BJ (cell line): ENCODE measurements around the gene CHRNA4. TPM values are rescaled to one million over a fixed set of nuclear protein-coding genes. Genes with fewer than 3 reads are reported as not detected.

ENCODE experiments used
- CTCF ChIA-PET: fragments of 350-600 bp; formaldehyde crosslinking; extraction: SDS; loops from one replicate; lab custom pipeline; 2021; ENCODE audit warnings: antibody characterized with exemption, inconsistent platforms; lab: Yijun Ruan, JAX
- POLR2A ChIA-PET: fragments of 300-600 bp; sonication (Branson Sonifier 250); formaldehyde crosslinking; extraction: SDS; loops from one replicate; lab custom pipeline; 2021; ENCODE audit warnings: antibody characterized with exemption; lab: Charles Lee
- DNase-seq: peaks from one replicate; pipeline ENCODE4 v3.0.0-alpha.2; 2011; ENCODE audit warnings: low read depth
- H3K27me3 ChIP-seq: 2 replicates; pipeline ENCODE4 v1.6.0; 2011; ENCODE audit warnings: low read length; ENCODE audit not compliant: control insufficient read depth, insufficient read depth
- H3K36me3 ChIP-seq: 2 replicates; pipeline ENCODE4 v1.5.1; 2011; ENCODE audit warnings: low read length; ENCODE audit not compliant: control insufficient read depth, insufficient read depth
- H3K4me3 ChIP-seq: 2 replicates; pipeline ENCODE4 v1.5.1; 2011; ENCODE audit warnings: low read depth, mild to moderate bottlenecking, control low read depth, low read length
- CTCF ChIP-seq: IDR thresholded peaks from 2 replicates; pipeline ENCODE4 v1.5.1; 2011; ENCODE audit warnings: low read depth, mild to moderate bottlenecking, control low read depth, inconsistent platforms, low read length, moderate library complexity; ENCODE audit not compliant: insufficient read depth
- polyA plus RNA-seq: library from polyadenylated mRNA; depleted of rRNA; stranded (reverse); fragments of >200 nt; gene quantifications from 2 replicates; pipeline ENCODE4 v1.2.3, GENCODE V29; 2011

CHRNA4 gene
- polyA plus RNA-seq, 1 experiment: not detected

- Histone ChIP-seq H3K4me3 (no peak overlapping the region), H3K27me3 (peaks cover 4% of the 10 kb centered on the region; the same call in 1 of the 2 replicates), H3K36me3 (no peaks in the 10 kb centered on the region)
- DNase-seq: no peak
- TF ChIP-seq CTCF: no peak
- ChIA-PET POLR2A (no interaction called here), CTCF (interaction anchor here (2.0 kb wide), 1 partner anchor 54 kb away, joined by 7 read pairs; no protein-coding TSS in a partner anchor)
Observed at GRCh38 chr20:63363013-63363957, 2.1 kb upstream of the CHRNA4 start.

- no peak for DNase-seq
- POLR2A ChIA-PET: no interaction called here
- no peak for TF ChIP-seq CTCF
- no peaks in the 10 kb centered on the region for H3K36me3 ChIP-seq
- CTCF ChIA-PET: interaction anchor here (1.0 kb wide), 1 partner anchor 53 kb away, joined by 3 read pairs; no protein-coding TSS in a partner anchor
- peaks cover 4% of the 10 kb centered on the region; the same call in 1 of the 2 replicates for H3K27me3 ChIP-seq
- no peak overlapping the region for H3K4me3 ChIP-seq
Observed at GRCh38 chr20:63362436-63363009, 1.4 kb upstream of the CHRNA4 start.

- no peaks in the 10 kb centered on the region for H3K36me3 ChIP-seq
- TF ChIP-seq CTCF: no peak
- H3K4me3 ChIP-seq: no peak overlapping the region
- POLR2A ChIA-PET: no interaction called here
- CTCF ChIA-PET: interaction anchor here (1.0 kb wide), 1 partner anchor 53 kb away, joined by 3 read pairs; no protein-coding TSS in a partner anchor
- peaks cover 4% of the 10 kb centered on the region; the same call in 1 of the 2 replicates for H3K27me3 ChIP-seq
- DNase-seq: no peak
Observed at GRCh38 chr20:63361519-63362435, 628 bp upstream of the CHRNA4 start.

GRCh38 chr20:63359937-63360849, 956 bp downstream of the CHRNA4 start:
- peaks cover 4% of the 10 kb centered on the region; the same call in 1 of the 2 replicates for H3K27me3 ChIP-seq

More at GRCh38 chr20:63359937-63360849, 956 bp downstream of the CHRNA4 start:
- POLR2A ChIA-PET: no interaction called here
- CTCF ChIA-PET: interaction anchor here (0.7 kb wide), 1 partner anchor 52 kb away, joined by 3 read pairs; no protein-coding TSS in a partner anchor
- no peaks in the 10 kb centered on the region for H3K36me3 ChIP-seq
- H3K4me3 ChIP-seq: no peak overlapping the region
- TF ChIP-seq CTCF: no peak
- no peak for DNase-seq
